Activated CD8-positive, alpha-beta T cell treated with anti-CD3 and anti-CD28 coated beads for 36 hours (primary cell): Measurements from ENCODE around the gene PI4KA. TPM values are rescaled to one million over a fixed set of nuclear protein-coding genes. Genes with fewer than 3 reads are reported as not detected.

ENCODE experiments used
- ATAC-seq: fragments of 200-7000 bp; cut with Tn5 transposase; one replicate; pipeline ENCODE4 v1.10.0; 2021; ENCODE audit warnings: mild to moderate bottlenecking, moderate library complexity
- CTCF ChIA-PET: fragments of 350-600 bp; sonication (Branson Sonifier 250); formaldehyde crosslinking; loops from one replicate; lab custom pipeline; 2021; ENCODE audit warnings: antibody characterized with exemption; lab: Charles Lee
- POLR2A ChIA-PET: fragments of 350-600 bp; sonication (Branson Sonifier 250); formaldehyde crosslinking; loops from one replicate; lab custom pipeline; 2021; ENCODE audit warnings: antibody characterized with exemption; lab: Charles Lee
- DNase-seq: peaks from one replicate; pipeline ENCODE4 v3.0.0-alpha.2; 2020
- H3K27ac Mint-ChIP-seq: one replicate; pipeline ENCODE4 v1.8.0; 2021; ENCODE audit warnings: mild to moderate bottlenecking, mixed read lengths
- H3K27me3 Mint-ChIP-seq: one replicate; pipeline ENCODE4 v1.8.0; 2021; ENCODE audit warnings: mixed read lengths
- H3K36me3 Mint-ChIP-seq: one replicate; pipeline ENCODE4 v1.8.0; 2021; ENCODE audit warnings: low read depth, mixed read lengths
- H3K4me1 Mint-ChIP-seq: one replicate; pipeline ENCODE4 v1.8.0; 2021; ENCODE audit warnings: low read depth, mixed read lengths
- H3K4me3 Mint-ChIP-seq: one replicate; pipeline ENCODE4 v1.8.0; 2021; ENCODE audit warnings: mild to moderate bottlenecking, moderate library complexity, mixed read lengths
- H3K9me3 Mint-ChIP-seq: one replicate; pipeline ENCODE4 v1.8.0; 2021; ENCODE audit warnings: mixed read lengths
- intact Hi-C: fragments of 100-400 bp; cut with micrococcal nuclease; formaldehyde crosslinking; loops from one replicate; pipeline ENCODE4 v1.10.0; 2022
- total RNA-seq, 2 experiments: library from RNA; stranded (reverse); gene quantifications; one replicate each; pipeline ENCODE4 v1.2.3, GENCODE V29; 2021
- TF ChIP-seq, protein P1 (sequence below): fragments of 200-600 bp; IDR thresholded peaks from one replicate; pipeline ENCODE4 v1.8.0; 2022; ENCODE audit warnings: antibody characterized with exemption, mild to moderate bottlenecking

The PI4KA gene
- total RNA-seq, 2 experiments from 2014 or later: 63.9 to 64.1 TPM

DNA sequence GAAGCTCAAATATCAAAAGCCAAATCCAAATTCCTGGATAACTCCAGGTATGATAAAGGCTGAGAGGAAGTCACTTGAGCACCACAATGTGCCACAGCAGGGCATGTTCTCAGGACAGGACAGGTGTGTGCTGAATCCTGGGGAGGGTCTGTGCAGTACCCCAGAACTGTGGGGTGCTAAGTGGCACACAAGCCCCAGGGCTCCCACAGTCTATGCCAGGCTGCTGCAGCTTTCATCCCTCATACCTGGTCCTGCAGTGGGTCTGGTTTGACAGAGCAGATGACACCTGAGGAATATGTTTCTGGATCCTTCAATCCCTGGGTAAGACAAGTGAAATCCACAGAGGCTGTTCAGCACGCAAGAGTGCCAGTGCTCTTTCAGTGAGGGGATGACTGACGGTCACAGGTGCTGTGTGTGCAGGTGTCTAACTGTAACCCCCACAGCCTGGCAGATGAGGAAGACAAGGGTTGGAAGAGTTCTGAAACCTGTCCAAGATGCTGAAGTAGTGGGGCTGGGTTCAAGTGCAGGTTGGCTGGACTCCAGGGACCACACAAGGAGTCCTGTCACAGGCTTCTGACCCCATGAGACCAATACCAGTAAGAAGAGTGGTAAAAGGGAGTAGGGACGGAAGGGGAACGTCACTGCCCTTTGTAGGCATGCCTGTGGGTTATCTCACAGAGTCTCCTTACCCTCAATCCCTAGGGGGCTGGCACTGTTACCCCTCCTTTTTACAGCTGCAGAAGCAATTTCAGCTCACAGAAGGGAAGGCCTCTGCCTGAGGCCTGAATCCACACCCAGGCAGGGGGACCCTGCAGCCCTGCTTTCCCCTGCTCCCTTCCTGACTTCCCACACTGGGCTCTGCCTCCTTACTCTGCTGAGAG is 70.6 kb downstream of the PI4KA start:
- TF ChIP-seq, protein P1, sequence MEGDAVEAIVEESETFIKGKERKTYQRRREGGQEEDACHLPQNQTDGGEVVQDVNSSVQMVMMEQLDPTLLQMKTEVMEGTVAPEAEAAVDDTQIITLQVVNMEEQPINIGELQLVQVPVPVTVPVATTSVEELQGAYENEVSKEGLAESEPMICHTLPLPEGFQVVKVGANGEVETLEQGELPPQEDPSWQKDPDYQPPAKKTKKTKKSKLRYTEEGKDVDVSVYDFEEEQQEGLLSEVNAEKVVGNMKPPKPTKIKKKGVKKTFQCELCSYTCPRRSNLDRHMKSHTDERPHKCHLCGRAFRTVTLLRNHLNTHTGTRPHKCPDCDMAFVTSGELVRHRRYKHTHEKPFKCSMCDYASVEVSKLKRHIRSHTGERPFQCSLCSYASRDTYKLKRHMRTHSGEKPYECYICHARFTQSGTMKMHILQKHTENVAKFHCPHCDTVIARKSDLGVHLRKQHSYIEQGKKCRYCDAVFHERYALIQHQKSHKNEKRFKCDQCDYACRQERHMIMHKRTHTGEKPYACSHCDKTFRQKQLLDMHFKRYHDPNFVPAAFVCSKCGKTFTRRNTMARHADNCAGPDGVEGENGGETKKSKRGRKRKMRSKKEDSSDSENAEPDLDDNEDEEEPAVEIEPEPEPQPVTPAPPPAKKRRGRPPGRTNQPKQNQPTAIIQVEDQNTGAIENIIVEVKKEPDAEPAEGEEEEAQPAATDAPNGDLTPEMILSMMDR: no peak
- CTCF ChIA-PET: no interaction called here
- H3K27me3 Mint-ChIP-seq: no peaks in the 10 kb centered on the region
- DNase-seq: no peak
- no peak overlapping the region for H3K27ac Mint-ChIP-seq
- peaks cover 10% of the 10 kb centered on the region for H3K36me3 Mint-ChIP-seq
- H3K4me3 Mint-ChIP-seq: no peak overlapping the region
- no peaks in the 10 kb centered on the region for H3K9me3 Mint-ChIP-seq
- POLR2A ChIA-PET: interaction anchor here (1.1 kb wide), 1 partner anchor 29 kb away, joined by 3 read pairs; no protein-coding TSS in a partner anchor
- H3K4me1 Mint-ChIP-seq: peaks cover 4% of the 10 kb centered on the region
- intact Hi-C loops: no loop called here
- ATAC-seq: no peak

DNA sequence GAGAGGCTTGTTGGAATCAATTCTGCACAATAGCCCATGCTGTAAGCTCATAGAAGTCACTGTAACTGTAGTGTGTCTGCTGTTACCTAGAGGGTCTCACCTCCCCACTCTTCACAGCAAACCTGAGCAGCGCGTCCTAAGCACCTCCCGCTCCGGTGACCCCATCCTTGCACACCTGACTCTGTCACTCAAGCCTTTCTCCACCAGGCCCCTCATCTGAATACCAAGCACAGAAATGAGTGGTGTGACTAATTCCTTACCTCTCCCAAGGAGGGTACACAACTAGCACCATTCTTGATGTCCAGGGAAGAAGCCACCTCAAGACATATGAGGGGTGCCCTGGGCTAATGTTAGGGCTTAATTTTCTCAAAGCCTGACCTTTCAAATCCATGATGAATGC is 71.4 kb downstream of the PI4KA start:
- no peak for DNase-seq
- Mint-ChIP-seq H3K4me1 (peaks cover 4% of the 10 kb centered on the region), H3K4me3 (no peak overlapping the region), H3K9me3 (no peaks in the 10 kb centered on the region), H3K27ac (no peak overlapping the region), H3K27me3 (no peaks in the 10 kb centered on the region), H3K36me3 (peaks cover 9% of the 10 kb centered on the region)
- intact Hi-C loops: no loop called here
- ChIA-PET POLR2A (interaction anchor here (0.9 kb wide), 1 partner anchor 16 kb away, joined by 3 read pairs; no protein-coding TSS in a partner anchor), CTCF (no interaction called here)
- no peak for ATAC-seq
- TF ChIP-seq, protein P1: no peak

DNA sequence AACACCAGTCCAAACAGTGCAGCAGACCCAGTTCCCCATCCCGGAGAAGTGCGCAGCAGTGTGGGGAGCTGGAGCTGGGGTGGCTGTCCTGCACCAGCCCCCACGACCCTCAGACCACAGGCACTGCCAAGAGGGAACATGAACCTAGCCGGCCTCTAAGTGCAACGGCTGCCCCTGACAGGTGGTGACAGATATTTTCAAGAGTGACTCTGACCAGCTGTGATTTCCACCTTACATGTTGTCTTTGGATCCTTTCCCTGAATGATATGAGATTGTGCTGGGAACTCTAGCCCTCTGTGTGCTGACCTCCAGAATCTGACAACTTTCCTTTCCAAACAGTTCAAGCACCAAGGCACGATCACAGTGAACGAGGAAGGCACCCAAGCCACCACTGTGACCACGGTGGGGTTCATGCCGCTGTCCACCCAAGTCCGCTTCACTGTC is 72.1 kb downstream of the PI4KA start:
- H3K27me3 Mint-ChIP-seq: no peaks in the 10 kb centered on the region
- DNase-seq: no peak
- no peak overlapping the region for H3K27ac Mint-ChIP-seq
- ChIA-PET CTCF (no interaction called here), POLR2A (interaction anchor here (0.9 kb wide), 1 partner anchor 16 kb away, joined by 3 read pairs; no protein-coding TSS in a partner anchor)
- H3K36me3 Mint-ChIP-seq: peaks cover 7% of the 10 kb centered on the region
- ATAC-seq: no peak
- TF ChIP-seq, protein P1: no peak
- intact Hi-C loops: no loop called here
- no peaks in the 10 kb centered on the region for H3K9me3 Mint-ChIP-seq
- no peak overlapping the region for H3K4me3 Mint-ChIP-seq
- peaks cover 6% of the 10 kb centered on the region for H3K4me1 Mint-ChIP-seq

DNA sequence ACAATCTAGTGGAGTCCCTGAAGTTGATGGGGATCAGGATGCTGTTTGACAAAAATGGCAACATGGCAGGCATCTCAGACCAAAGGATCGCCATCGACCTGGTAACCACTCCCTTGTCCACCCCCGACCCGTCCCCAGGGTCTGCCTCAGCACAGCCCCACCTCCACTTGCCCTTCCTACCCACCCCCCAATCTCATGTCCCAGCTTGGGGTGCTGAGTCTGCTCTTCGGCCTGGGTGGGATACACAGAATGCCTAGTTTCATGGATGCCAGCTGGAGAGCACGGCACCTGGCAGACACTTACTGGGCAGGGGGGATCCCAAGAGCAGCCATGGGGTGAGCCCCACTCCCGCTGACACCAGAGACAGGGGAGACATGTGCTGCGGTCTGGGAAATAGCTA is 72.6 kb downstream of the PI4KA start:
- peaks cover 7% of the 10 kb centered on the region for H3K36me3 Mint-ChIP-seq

More for the DNA sequence above, 72.6 kb downstream of the PI4KA start:
- ATAC-seq: no peak
- H3K27me3 Mint-ChIP-seq: no peaks in the 10 kb centered on the region
- H3K9me3 Mint-ChIP-seq: no peaks in the 10 kb centered on the region
- H3K4me3 Mint-ChIP-seq: no peak overlapping the region
- ChIA-PET CTCF (no interaction called here), POLR2A (interaction anchor here (0.7 kb wide), 1 partner anchor 29 kb away, joined by 3 read pairs; no protein-coding TSS in a partner anchor)
- intact Hi-C loops: no loop called here
- peaks cover 9% of the 10 kb centered on the region for H3K4me1 Mint-ChIP-seq
- TF ChIP-seq, protein P1: no peak
- no peak overlapping the region for H3K27ac Mint-ChIP-seq
- DNase-seq: no peak
